ENCODE data around the gene SFXN1.

GRCh38 chr5:175471196-175471595 is 7.2 kb upstream of the SFXN1 start:
- TF ChIP-seq, protein P1, sequence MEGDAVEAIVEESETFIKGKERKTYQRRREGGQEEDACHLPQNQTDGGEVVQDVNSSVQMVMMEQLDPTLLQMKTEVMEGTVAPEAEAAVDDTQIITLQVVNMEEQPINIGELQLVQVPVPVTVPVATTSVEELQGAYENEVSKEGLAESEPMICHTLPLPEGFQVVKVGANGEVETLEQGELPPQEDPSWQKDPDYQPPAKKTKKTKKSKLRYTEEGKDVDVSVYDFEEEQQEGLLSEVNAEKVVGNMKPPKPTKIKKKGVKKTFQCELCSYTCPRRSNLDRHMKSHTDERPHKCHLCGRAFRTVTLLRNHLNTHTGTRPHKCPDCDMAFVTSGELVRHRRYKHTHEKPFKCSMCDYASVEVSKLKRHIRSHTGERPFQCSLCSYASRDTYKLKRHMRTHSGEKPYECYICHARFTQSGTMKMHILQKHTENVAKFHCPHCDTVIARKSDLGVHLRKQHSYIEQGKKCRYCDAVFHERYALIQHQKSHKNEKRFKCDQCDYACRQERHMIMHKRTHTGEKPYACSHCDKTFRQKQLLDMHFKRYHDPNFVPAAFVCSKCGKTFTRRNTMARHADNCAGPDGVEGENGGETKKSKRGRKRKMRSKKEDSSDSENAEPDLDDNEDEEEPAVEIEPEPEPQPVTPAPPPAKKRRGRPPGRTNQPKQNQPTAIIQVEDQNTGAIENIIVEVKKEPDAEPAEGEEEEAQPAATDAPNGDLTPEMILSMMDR (conservative IDR thresholded peaks at IDR 0.05; ENCODE audit: low read length) = no peak
- no peak for TF ChIP-seq EZH2phosphoT487 (IDR thresholded peaks at IDR 0.05; ENCODE audit: borderline replicate concordance, low read depth, low read length)
